RWPE2 (cell line): Measurements from ENCODE around the gene TCEA2.

Experiments used
- ATAC-seq: fragments of 200-7000 bp; cut with Tn5 transposase; 3 replicates; pipeline ENCODE4 v1.9.1; 2021; ENCODE audit warnings: low read depth
- DNase-seq: peaks from one replicate; pipeline ENCODE4 v3.0.0-alpha.2; 2020; ENCODE audit warnings: low spot score
- H3K27ac ChIP-seq: fragments of 450-650 bp; 2 replicates; pipeline ENCODE4 v1.5.1; 2017; ENCODE audit warnings: mild to moderate bottlenecking; ENCODE audit not compliant: poor library complexity, severe bottlenecking
- H3K27me3 ChIP-seq: fragments of 250-450 bp; sonication (Bioruptor Pico); 2 replicates; pipeline ENCODE4 v1.5.1; 2021; ENCODE audit warnings: mild to moderate bottlenecking, moderate library complexity; ENCODE audit not compliant: insufficient read depth, poor library complexity, severe bottlenecking
- H3K36me3 ChIP-seq: fragments of 250-450 bp; sonication (Bioruptor Pico); 2 replicates; pipeline ENCODE4 v1.5.1; 2020; ENCODE audit warnings: low read depth, mild to moderate bottlenecking, moderate library complexity
- H3K4me1 ChIP-seq: fragments of 250-450 bp; sonication (Bioruptor Pico); 2 replicates; pipeline ENCODE4 v1.5.1; 2021; ENCODE audit warnings: mild to moderate bottlenecking, moderate library complexity; ENCODE audit not compliant: insufficient read depth, poor library complexity, severe bottlenecking
- H3K4me3 ChIP-seq: fragments of 250-450 bp; sonication (Bioruptor Pico); 2 replicates; pipeline ENCODE4 v1.5.1; 2021; ENCODE audit warnings: mild to moderate bottlenecking, moderate library complexity; ENCODE audit not compliant: severe bottlenecking
- H3K9me3 ChIP-seq: fragments of 250-450 bp; sonication (Bioruptor Pico); 2 replicates; pipeline ENCODE4 v1.5.1; 2021; ENCODE audit warnings: mild to moderate bottlenecking, moderate library complexity; ENCODE audit not compliant: severe bottlenecking
- CTCF ChIP-seq: fragments of 450-650 bp; IDR thresholded peaks from one replicate; pipeline ENCODE4 v1.5.1; 2017; ENCODE audit warnings: mild to moderate bottlenecking, moderate library complexity; ENCODE audit not compliant: poor library complexity, severe bottlenecking

TCEA2 gene

DNA sequence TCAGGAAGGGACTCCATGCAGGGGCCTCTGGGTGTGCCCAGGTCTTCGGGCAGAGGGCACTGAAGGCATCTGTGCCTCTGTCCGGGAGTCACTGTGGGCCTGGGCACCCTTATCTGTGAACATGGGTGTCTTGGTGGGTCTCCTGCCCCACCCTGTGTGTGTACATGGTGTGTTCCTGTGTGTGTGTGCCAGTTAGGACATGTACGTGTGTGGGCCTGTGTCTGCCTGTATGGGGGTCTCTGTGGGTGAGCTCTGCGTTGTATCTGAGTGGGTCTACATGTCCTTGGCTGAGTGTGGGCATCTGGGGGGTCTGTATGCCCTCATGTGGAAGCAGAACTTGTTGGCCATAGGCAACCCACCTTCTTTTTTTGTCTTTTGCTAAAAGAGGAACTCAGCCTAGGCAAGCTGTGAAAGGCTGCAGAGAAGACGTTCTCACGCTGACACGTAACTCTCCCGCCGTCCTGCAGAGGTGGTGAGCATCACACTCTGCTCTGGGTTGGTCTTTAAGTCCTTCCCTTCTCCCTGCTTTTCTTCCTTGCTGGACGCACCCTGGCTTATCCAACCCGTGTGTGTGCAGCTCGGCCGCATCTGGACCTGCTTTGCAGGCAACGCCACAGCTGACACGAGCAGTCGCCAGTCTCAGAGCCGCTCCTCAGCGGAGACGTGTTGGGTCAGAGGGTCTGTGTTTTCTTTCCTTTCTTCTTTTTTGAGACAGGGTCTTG, 44.9 kb downstream of the TCEA2 start:
- Histone ChIP-seq H3K36me3 (no peaks in the 10 kb centered on the region), H3K4me3 (no peak overlapping the region), H3K9me3 (no peaks in the 10 kb centered on the region), H3K27me3 (peaks cover 17% of the 10 kb centered on the region), H3K4me1 (no peaks in the 10 kb centered on the region), H3K27ac (no peak overlapping the region)
- DNase-seq (peak; percentile 83), ATAC-seq (no peak)
- no peak for TF ChIP-seq CTCF

GRCh38 chr20:64108731-64109681, 46.0 kb downstream of the TCEA2 start:
- no peaks in the 10 kb centered on the region for H3K4me1 ChIP-seq
- H3K27ac ChIP-seq, result no peak overlapping the region
- TF ChIP-seq CTCF, result no peak

DNA sequence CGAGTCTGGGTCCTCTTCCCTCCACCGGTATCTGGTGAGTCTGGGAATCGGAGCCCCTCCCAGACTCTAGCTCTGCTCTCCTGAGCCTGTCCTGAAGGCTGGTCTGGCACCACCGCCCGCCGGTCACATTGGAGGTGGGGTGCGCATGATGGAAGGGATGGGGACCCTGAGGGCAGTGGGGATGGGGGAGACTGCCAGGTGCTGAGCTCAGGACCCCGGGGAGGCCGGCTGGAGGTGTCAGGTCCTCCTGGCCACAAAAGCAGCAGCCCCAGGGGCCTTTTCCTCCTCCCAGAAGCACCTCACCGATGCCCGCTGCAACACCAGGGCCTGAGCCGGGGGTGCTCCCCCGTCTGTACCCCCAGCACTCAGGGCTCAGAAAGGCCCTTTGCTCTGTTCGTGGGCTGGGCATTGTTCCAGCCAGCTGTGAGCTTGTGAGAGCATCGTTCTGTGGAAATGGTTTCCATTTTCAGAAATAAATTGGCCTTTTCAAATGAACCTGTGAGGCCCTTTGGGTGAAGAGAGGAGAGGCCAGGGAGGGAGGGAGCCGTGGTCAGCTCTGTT, 46.9 kb downstream of the TCEA2 start:
- H3K27ac ChIP-seq, result no peak overlapping the region
- TF ChIP-seq CTCF, result no peak
- DNase-seq, result peak; percentile 85
- no peaks in the 10 kb centered on the region for H3K9me3 ChIP-seq
- ATAC-seq, result no peak
- no peaks in the 10 kb centered on the region for H3K4me1 ChIP-seq
- H3K36me3 ChIP-seq, result no peaks in the 10 kb centered on the region
- no peak overlapping the region for H3K4me3 ChIP-seq
- H3K27me3 ChIP-seq, result peaks cover 3% of the 10 kb centered on the region

More at GRCh38 chr20:64108731-64109681, 46.0 kb downstream of the TCEA2 start:
- peak; percentile 83 for DNase-seq
- Histone ChIP-seq H3K4me3 (no peak overlapping the region), H3K9me3 (no peaks in the 10 kb centered on the region), H3K27me3 (peaks cover 6% of the 10 kb centered on the region), H3K36me3 (no peaks in the 10 kb centered on the region)
- ATAC-seq, result no peak

DNA sequence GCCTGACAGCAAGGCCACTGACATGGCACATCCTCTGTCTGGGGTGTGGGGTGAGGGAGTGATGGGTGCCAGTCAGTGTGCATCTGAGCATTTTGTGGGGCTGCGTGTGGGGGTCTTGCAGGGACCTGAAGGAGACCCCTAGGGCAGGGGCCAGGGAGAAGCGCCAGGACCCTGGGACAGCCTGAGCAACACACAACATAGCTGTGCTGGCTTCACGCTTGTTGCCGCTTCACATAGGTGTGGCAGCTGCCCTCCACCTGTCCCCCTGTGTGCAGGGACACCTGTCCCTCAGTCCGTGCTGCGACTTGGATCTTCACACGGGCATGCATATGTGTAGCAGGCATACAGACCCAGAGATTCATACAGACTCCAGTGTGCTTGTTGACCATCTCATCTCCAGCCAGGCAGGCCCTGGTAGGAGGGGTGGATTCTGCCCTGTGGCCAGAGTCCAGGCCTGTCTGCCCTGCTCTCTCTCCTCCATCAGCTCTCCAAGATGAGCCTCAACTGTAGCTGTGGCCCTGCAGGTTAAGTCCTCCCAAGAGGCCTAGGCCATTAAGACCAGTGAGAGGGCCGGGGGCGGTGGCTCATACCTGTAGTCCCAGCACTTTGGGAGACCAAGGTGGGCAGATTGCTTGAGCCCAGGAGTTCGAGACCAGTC, 47.5 kb downstream of the TCEA2 start:
- Histone ChIP-seq H3K9me3 (no peaks in the 10 kb centered on the region), H3K4me3 (no peak overlapping the region), H3K27ac (no peak overlapping the region), H3K4me1 (no peaks in the 10 kb centered on the region), H3K27me3 (peaks cover 3% of the 10 kb centered on the region), H3K36me3 (no peaks in the 10 kb centered on the region)
- DNase-seq (peak; percentile 85), ATAC-seq (no peak)
- no peak for TF ChIP-seq CTCF
